Epithelial cell of proximal tubule (primary cell): Measurements from ENCODE around the gene ARSK. TPM values are rescaled to one million over a fixed set of nuclear protein-coding genes. Genes with fewer than 3 reads are reported as not detected.

Experiments used
- DNase-seq: peaks from one replicate; pipeline ENCODE4 v3.0.0-alpha.2; 2011; ENCODE audit warnings: low read depth
- H3K4me3 ChIP-seq: 2 replicates; pipeline ENCODE4 v1.5.1; 2011; ENCODE audit warnings: low read depth, mild to moderate bottlenecking, low read length
- total RNA-seq: library from RNA; depleted of rRNA; stranded (reverse); fragments of >200 nt; gene quantifications from 2 replicates; pipeline ENCODE4 v1.2.3, GENCODE V29; 2015
- TF ChIP-seq, protein P1 (sequence below): conservative IDR thresholded peaks from 2 replicates; pipeline ENCODE4 v1.5.1; 2012; ENCODE audit warnings: low read depth, mild to moderate bottlenecking, low read length

Gene ARSK
- total RNA-seq, 1 donor from 2014 or later, result 8.7 TPM

DNA sequence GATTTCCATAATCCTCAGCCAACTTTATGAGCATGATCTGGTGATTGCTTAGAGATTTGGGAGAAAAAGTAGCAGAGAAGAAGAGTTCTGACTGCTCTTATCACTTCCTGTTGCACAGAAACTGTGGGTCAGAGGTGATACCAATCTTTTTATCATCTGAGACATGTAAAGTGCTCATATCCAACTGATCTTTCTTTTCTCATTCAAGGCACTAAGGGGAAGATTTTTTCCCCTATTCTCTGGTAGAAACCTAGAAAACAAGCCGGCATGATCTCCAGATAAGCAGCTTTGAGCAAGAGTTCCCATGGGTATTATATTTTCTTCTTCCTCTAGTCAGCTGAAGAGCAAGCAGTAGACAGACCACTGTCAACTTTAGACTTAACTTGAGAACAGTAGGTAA is 36.0 kb downstream of the ARSK start:
- no peak for DNase-seq
- TF ChIP-seq, protein P1, sequence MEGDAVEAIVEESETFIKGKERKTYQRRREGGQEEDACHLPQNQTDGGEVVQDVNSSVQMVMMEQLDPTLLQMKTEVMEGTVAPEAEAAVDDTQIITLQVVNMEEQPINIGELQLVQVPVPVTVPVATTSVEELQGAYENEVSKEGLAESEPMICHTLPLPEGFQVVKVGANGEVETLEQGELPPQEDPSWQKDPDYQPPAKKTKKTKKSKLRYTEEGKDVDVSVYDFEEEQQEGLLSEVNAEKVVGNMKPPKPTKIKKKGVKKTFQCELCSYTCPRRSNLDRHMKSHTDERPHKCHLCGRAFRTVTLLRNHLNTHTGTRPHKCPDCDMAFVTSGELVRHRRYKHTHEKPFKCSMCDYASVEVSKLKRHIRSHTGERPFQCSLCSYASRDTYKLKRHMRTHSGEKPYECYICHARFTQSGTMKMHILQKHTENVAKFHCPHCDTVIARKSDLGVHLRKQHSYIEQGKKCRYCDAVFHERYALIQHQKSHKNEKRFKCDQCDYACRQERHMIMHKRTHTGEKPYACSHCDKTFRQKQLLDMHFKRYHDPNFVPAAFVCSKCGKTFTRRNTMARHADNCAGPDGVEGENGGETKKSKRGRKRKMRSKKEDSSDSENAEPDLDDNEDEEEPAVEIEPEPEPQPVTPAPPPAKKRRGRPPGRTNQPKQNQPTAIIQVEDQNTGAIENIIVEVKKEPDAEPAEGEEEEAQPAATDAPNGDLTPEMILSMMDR, result no peak
- H3K4me3 ChIP-seq, result no peak overlapping the region

DNA sequence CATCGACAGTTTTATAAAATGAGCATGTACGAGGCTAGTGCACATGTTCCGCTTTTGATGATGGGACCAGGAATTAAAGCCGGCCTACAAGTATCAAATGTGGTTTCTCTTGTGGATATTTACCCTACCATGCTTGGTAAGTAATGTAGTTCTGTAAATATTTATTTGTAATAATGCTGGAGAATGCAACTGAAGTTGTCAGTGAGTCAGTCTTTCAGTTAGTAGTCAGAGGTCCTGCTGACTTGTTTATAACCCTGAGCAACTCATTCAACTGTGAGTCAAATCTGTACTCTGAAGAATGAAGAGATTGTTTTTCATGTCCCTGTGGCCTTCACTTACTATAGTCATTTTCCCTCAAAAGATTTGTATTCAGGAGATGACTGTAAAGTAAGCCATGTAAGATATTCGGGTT is 36.6 kb downstream of the ARSK start:
- H3K4me3 ChIP-seq, result no peak overlapping the region
- TF ChIP-seq, protein P1, result no peak
- peak; percentile 46 for DNase-seq

DNA sequence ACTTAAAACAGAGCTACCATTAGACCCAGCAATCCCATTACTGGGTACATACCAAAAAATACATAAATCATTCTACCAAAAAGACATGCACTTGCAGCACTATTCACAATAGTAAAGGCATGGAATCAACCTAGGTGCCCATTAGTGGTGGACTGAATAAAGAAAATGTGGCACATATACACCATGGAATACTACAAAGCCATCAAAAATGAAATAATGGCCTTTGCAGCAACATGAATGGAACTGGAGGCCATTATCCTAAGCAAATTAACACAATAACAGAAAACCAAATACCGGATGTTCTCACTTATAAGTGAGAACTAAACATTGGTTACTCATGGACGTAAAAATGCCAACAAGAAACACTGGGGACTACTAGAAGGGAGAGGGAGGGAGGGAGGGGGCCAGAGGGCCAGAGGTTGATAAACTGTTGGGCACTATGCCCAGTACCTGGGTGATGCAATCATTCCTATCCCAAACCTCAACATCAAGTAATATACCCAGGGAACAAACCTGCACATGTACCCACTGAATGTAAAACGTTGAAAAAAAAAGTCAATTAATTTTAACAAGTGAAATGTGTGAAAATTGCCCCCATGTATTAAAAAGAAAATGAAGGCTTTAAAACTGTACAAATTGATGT is 40.5 kb downstream of the ARSK start:
- no peak for DNase-seq
- TF ChIP-seq, protein P1, result no peak
- no peak overlapping the region for H3K4me3 ChIP-seq

DNA sequence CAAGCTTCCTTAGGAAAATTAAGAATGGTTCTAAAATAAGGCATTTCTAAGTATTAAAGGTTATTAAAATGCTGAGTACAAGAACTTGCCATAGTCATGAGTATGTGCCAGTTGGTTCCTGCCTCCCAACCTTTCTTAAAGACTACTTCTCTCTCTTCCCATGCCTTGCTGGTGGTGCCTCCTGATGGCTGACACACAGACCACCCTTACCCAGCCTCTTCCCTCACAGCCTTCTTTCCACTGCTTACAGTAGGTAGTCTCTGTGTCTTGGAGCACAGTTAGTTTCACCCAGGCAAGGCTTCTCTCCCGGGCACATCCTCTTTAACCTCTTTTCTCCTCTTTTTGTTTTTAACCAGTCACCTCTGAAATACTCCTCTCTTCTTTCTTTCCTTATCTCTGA is 44.4 kb downstream of the ARSK start:
- DNase-seq, result no peak
- TF ChIP-seq, protein P1, result no peak
- H3K4me3 ChIP-seq, result no peak overlapping the region

DNA sequence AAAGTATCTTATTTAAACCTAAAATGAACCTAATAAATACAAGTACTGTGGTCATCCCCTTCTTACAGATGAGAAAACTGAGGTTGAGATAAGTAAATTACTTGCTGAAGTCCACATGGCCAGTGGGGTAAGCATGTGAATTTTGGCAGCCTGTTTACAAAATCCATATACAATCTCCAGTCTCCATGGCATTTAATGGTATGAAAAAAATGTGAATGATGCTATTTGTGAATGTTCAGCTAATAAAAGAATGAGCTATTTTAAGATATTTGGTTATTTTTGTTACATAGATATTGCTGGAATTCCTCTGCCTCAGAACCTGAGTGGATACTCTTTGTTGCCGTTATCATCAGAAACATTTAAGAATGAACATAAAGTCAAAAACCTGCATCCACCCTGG is 45.7 kb downstream of the ARSK start:
- H3K4me3 ChIP-seq, result no peak overlapping the region
- TF ChIP-seq, protein P1, result no peak
- DNase-seq, result no peak

DNA sequence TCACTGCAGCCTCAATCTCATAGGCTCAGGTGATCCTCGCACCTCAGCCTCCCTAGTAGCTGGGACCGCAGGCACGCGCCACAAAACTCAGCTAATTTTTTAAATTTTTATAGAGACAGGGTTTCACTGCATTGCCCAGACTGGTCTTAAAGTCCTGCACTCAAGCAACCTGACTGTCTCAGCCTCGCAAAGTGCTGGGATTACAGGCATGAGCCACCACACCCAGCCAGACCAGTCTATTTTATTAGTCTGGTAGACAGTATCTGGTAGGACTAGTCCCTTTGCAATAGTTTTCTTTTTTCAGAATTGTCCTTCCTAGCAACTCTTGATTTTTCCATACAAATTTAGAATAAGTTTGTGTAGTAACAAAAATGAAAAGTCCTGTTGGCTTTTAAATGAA is 50.9 kb downstream of the ARSK start:
- TF ChIP-seq, protein P1, result no peak
- DNase-seq, result no peak
- H3K4me3 ChIP-seq, result no peak overlapping the region

DNA sequence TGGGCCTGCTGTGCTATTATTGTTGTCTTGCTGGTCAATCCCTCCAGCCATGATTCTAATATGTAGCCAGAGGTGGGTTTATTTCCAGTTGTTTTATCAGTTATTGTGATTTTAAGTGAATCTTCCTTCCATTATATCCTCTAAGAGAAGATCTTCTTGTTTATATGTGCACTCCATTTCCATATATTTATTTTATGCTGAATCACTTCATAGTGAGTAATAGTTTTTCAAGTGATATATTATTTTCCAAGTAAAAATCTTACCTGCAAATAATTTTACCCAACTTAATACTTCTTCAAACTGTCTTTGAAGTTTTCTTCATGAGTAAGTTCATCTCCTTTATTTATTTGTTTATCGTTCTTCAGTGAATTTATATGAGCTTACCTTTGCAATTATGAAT is 51.5 kb downstream of the ARSK start:
- TF ChIP-seq, protein P1, result no peak
- DNase-seq, result no peak
- no peak overlapping the region for H3K4me3 ChIP-seq
